ENCODE measurements around the gene IFITM2.
A peak's percentile ranks its signal among the peaks of the same experiment; 100 is the strongest.
"Not testable (repeated sequence)": the region's sequence is repeated elsewhere in the genome, so short reads cannot be mapped to it uniquely, and the experiment has no call there.

IFITM2 gene

GRCh38 chr11:311013-311748, 3.6 kb downstream of the IFITM2 start:
- DNase-seq: not testable (repeated sequence)

GRCh38 chr11:312092-312816, 4.6 kb downstream of the IFITM2 start:
- DNase-seq: no peak

GRCh38 chr11:313304-313786, 5.7 kb downstream of the IFITM2 start:
- DNase-seq: peak; percentile 63

- DNase-seq: peak; percentile 78
Observed at GRCh38 chr11:313787-314553, 6.4 kb downstream of the IFITM2 start, which contains the start of gene IFITM1. Gene IFITM1, plus strand, starts transcription at chr11:314040. Its CDS starts 131 bp downstream, at chr11:314171.

GRCh38 chr11:314554-314875, 6.9 kb downstream of the IFITM2 start:
- not testable (repeated sequence) for DNase-seq

- no peak for DNase-seq
Observed at GRCh38 chr11:315051-315481, 7.5 kb downstream of the IFITM2 start.

- no peak for DNase-seq
Observed at GRCh38 chr11:315516-315994, 7.9 kb downstream of the IFITM2 start.

GRCh38 chr11:316031-316701, 8.6 kb downstream of the IFITM2 start:
- no peak for DNase-seq

GRCh38 chr11:316891-317301, 9.3 kb downstream of the IFITM2 start:
- no peak for DNase-seq

- DNase-seq: not testable (repeated sequence)
Observed at GRCh38 chr11:317668-318404, 10.2 kb downstream of the IFITM2 start.

- not testable (repeated sequence) for DNase-seq
Observed at GRCh38 chr11:318405-319120, 10.9 kb downstream of the IFITM2 start.

GRCh38 chr11:319121-319887, 11.7 kb downstream of the IFITM2 start:
- not testable (repeated sequence) for DNase-seq

- DNase-seq: not testable (repeated sequence)
Observed at GRCh38 chr11:319888-320273, 12.3 kb downstream of the IFITM2 start.

GRCh38 chr11:324156-324555, 16.5 kb downstream of the IFITM2 start:
- DNase-seq: no peak

- DNase-seq: not testable (repeated sequence)
Observed at GRCh38 chr11:324593-325517, 17.2 kb downstream of the IFITM2 start.

- no peak for DNase-seq
Observed at GRCh38 chr11:325796-326591, 18.4 kb downstream of the IFITM2 start.

- DNase-seq: no peak
Observed at GRCh38 chr11:326592-326841, 18.9 kb downstream of the IFITM2 start.

GRCh38 chr11:326842-327580, 19.4 kb downstream of the IFITM2 start:
- DNase-seq: no peak
